Thyroid gland (tissue), 4 donors: ENCODE measurements around the gene TTC9B.

ENCODE experiments used
- POLR2A ChIP-seq, 2 donors: fragments of 450-650 bp; IDR thresholded peaks; one replicate each; pipeline ENCODE4 v1.6.1; 2017; ENCODE audit warnings: antibody characterized with exemption in 2 of 2, mild to moderate bottlenecking in 2 of 2, moderate library complexity in 1 of 2
- TF ChIP-seq, protein P1 (sequence below), 6 experiments: fragments of 200-600 bp in 3 of 6; fragments of 450-650 bp in 3 of 6; sonication (generic) in 3 of 6; IDR thresholded peaks; one replicate each; pipeline ENCODE4 v1.5.1; 2016 to 2019; ENCODE audit warnings: antibody characterized with exemption in 6 of 6, mild to moderate bottlenecking in 2 of 6, inconsistent platforms in 1 of 6, moderate library complexity in 1 of 6

DNA sequence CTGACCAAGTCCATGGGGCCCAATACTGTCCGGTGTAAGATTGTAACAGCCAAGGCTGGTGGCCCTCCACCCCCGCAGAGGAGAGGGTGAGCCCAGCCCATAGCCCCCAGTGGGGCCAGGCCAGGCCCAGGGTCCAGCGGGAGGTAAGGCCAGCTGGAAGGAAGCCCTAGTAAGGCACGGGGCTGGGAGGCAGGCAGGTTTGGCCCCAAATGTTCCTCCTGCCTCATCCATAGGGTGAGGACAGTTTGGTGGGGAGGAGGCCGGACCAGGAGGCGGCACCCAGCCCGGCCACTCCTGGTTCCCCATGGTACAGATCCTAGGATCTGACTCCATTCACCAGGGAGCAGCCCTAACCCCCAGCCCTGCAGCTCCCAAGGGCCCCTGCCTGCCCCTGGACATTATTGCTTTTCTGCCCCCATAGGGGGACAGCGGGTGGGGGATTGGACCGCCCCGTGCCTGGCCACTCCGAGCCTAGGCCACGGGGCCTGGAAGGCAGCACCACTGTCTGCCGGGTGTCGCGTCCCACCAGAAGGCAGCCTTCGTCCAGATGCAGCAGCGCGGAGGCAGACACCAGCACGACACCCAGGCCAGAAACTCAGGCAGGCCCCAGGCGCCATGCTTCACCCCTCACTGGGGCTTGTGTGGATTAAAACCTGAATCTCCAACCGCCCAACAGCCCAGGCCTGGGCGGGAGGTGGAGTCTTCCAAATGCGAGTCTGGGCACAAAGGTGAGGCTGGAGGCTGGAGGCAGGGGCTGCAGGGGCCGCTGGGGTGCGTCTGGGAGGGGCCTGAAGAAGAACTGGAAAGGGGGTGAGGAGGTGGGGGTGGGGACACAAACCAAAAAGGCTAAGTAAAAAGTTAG is 15.0 kb upstream of the TTC9B start:
- no peak for TF ChIP-seq POLR2A (IDR thresholded peaks at IDR 0.05)
- TF ChIP-seq, protein P1, sequence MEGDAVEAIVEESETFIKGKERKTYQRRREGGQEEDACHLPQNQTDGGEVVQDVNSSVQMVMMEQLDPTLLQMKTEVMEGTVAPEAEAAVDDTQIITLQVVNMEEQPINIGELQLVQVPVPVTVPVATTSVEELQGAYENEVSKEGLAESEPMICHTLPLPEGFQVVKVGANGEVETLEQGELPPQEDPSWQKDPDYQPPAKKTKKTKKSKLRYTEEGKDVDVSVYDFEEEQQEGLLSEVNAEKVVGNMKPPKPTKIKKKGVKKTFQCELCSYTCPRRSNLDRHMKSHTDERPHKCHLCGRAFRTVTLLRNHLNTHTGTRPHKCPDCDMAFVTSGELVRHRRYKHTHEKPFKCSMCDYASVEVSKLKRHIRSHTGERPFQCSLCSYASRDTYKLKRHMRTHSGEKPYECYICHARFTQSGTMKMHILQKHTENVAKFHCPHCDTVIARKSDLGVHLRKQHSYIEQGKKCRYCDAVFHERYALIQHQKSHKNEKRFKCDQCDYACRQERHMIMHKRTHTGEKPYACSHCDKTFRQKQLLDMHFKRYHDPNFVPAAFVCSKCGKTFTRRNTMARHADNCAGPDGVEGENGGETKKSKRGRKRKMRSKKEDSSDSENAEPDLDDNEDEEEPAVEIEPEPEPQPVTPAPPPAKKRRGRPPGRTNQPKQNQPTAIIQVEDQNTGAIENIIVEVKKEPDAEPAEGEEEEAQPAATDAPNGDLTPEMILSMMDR (IDR thresholded peaks at IDR 0.05): no peak
